ENCODE measurements around the gene MEMO1.

GRCh38 chr2:31998731-31999383, 12.0 kb downstream of the MEMO1 start:
- TF ChIP-seq POLR2AphosphoS5 (IDR thresholded peaks at IDR 0.05; ENCODE audit: insufficient read depth, low read depth, low read length) (no peak), CTCF (IDR thresholded peaks at IDR 0.05; ENCODE audit: extremely low read depth in 1 of 2, insufficient read depth in 1 of 2, low read depth in 1 of 2, low read length in 2 of 2) (no peak), MYC (IDR thresholded peaks at IDR 0.05; ENCODE audit: low read depth, low read length) (no peak), POLR2A (IDR thresholded peaks at IDR 0.05; ENCODE audit: low read depth, low read length) (no peak), GATA2 (IDR thresholded peaks at IDR 0.05; ENCODE audit: insufficient read depth, insufficient read length, low read depth, low read length) (no peak), EZH2 (IDR thresholded peaks at IDR 0.05; ENCODE audit: borderline replicate concordance, low read depth, low read length, severe bottlenecking) (no peak)
- TF ChIP-seq, protein P1, sequence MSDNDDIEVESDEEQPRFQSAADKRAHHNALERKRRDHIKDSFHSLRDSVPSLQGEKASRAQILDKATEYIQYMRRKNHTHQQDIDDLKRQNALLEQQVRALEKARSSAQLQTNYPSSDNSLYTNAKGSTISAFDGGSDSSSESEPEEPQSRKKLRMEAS (IDR thresholded peaks at IDR 0.05; ENCODE audit: insufficient read depth, insufficient read length) = no peak

Data from endothelial cell of umbilical vein (primary cell).